WTC11 (cell line): ENCODE measurements around the gene SERPINB8. TPM values are rescaled to one million over a fixed set of nuclear protein-coding genes. Genes with fewer than 3 reads are reported as not detected.

Experiments
- AR ChIP-seq: fragments of 250-450 bp; sonication (Bioruptor Pico); IDR thresholded peaks from 2 replicates; pipeline ENCODE4 v1.9.0; 2021; ENCODE audit warnings: mild to moderate bottlenecking
- CREM ChIP-seq: sonication (generic); formaldehyde crosslinking; IDR thresholded peaks from 2 replicates; pipeline ENCODE4 v1.8.1; 2022; ENCODE audit warnings: mild to moderate bottlenecking, missing genetic modification reagents, moderate library complexity
- FOXP1 ChIP-seq: sonication (generic); formaldehyde crosslinking; IDR thresholded peaks from 2 replicates; pipeline ENCODE4 v1.8.0; 2022; ENCODE audit warnings: missing genetic modification reagents, mild to moderate bottlenecking, moderate library complexity, borderline replicate concordance
- GTF2I ChIP-seq: fragments of 250-450 bp; sonication (Bioruptor Pico); conservative IDR thresholded peaks from 2 replicates; pipeline ENCODE4 v1.4.0; 2021; ENCODE audit warnings: mild to moderate bottlenecking
- IRF2 ChIP-seq: sonication (generic); formaldehyde crosslinking; IDR thresholded peaks from 2 replicates; pipeline ENCODE4 v1.8.0; 2022; ENCODE audit warnings: low read depth, missing genetic modification reagents, borderline replicate concordance
- MXD4 ChIP-seq: fragments of 250-450 bp; sonication (Bioruptor Pico); IDR thresholded peaks from 2 replicates; pipeline ENCODE4 v1.8.0; 2021; ENCODE audit warnings: mild to moderate bottlenecking, moderate library complexity, borderline replicate concordance
- MYBL2 ChIP-seq: sonication (generic); formaldehyde crosslinking; IDR thresholded peaks from 2 replicates; pipeline ENCODE4 v1.8.1; 2023; ENCODE audit warnings: mild to moderate bottlenecking, moderate library complexity, missing genetic modification reagents
- NFATC4 ChIP-seq: fragments of 250-450 bp; sonication (Bioruptor Pico); IDR thresholded peaks from 2 replicates; pipeline ENCODE4 v1.9.0; 2021; ENCODE audit warnings: mild to moderate bottlenecking
- NR2C2 ChIP-seq: sonication (generic); formaldehyde crosslinking; IDR thresholded peaks from 2 replicates; pipeline ENCODE4 v1.8.0; 2022; ENCODE audit warnings: mild to moderate bottlenecking, missing genetic modification reagents
- NR3C1 ChIP-seq: sonication (generic); formaldehyde crosslinking; conservative IDR thresholded peaks from 2 replicates; pipeline ENCODE4 v1.8.1; 2023; ENCODE audit warnings: low read depth, mild to moderate bottlenecking, missing genetic modification reagents
- SMAD4 ChIP-seq: sonication (generic); formaldehyde crosslinking; IDR thresholded peaks from 2 replicates; pipeline ENCODE4 v1.8.0; 2022; ENCODE audit warnings: mild to moderate bottlenecking, missing genetic modification reagents
- SP1 ChIP-seq: sonication (generic); formaldehyde crosslinking; conservative IDR thresholded peaks from 2 replicates; pipeline ENCODE4 v1.8.1; 2022; ENCODE audit warnings: missing genetic modification reagents
- TP53 ChIP-seq: sonication (generic); formaldehyde crosslinking; IDR thresholded peaks from 2 replicates; pipeline ENCODE4 v1.8.1; 2023; ENCODE audit warnings: mild to moderate bottlenecking, missing genetic modification reagents
- USF1 ChIP-seq: sonication (generic); formaldehyde crosslinking; IDR thresholded peaks from 2 replicates; pipeline ENCODE4 v1.8.0; 2022; ENCODE audit warnings: mild to moderate bottlenecking, missing genetic modification reagents
- ZNF219 ChIP-seq: sonication (generic); formaldehyde crosslinking; IDR thresholded peaks from 2 replicates; pipeline ENCODE4 v1.8.0; 2023; ENCODE audit warnings: missing genetic modification reagents, mild to moderate bottlenecking, borderline replicate concordance
- ZNF232 ChIP-seq: sonication (generic); formaldehyde crosslinking; IDR thresholded peaks from 2 replicates; pipeline ENCODE4 v1.8.0; 2022; ENCODE audit warnings: mild to moderate bottlenecking, missing genetic modification reagents
- ZNF263 ChIP-seq: sonication (generic); formaldehyde crosslinking; IDR thresholded peaks from 2 replicates; pipeline ENCODE4 v1.8.1; 2022; ENCODE audit warnings: low read depth, mild to moderate bottlenecking, moderate library complexity, missing genetic modification reagents
- ZNF317 ChIP-seq: sonication (generic); formaldehyde crosslinking; IDR thresholded peaks from 2 replicates; pipeline ENCODE4 v1.8.1; 2023; ENCODE audit warnings: low read depth, mild to moderate bottlenecking, moderate library complexity, missing genetic modification reagents, borderline replicate concordance
- ZNF532 ChIP-seq: fragments of 250-450 bp; sonication (Bioruptor Pico); IDR thresholded peaks from 2 replicates; pipeline ENCODE4 v1.9.0; 2021; ENCODE audit warnings: mild to moderate bottlenecking, borderline replicate concordance
- total RNA-seq: library from RNA; stranded (reverse); gene quantifications from 3 replicates; pipeline ENCODE4 v1.2.3, GENCODE V29; 2021
- TF ChIP-seq, protein P1 (sequence below): sonication (generic); formaldehyde crosslinking; IDR thresholded peaks from 2 replicates; pipeline ENCODE4 v1.8.1; 2023; ENCODE audit warnings: mild to moderate bottlenecking, moderate library complexity, missing genetic modification reagents
- TF ChIP-seq, protein P2 (sequence below): sonication (generic); formaldehyde crosslinking; IDR thresholded peaks from 2 replicates; pipeline ENCODE4 v1.8.0; 2022; ENCODE audit warnings: missing genetic modification reagents
- TF ChIP-seq, protein P3 (sequence below): sonication (generic); formaldehyde crosslinking; IDR thresholded peaks from 2 replicates; pipeline ENCODE4 v1.8.1; 2022; ENCODE audit warnings: missing genetic modification reagents, borderline replicate concordance

The SERPINB8 gene
- total RNA-seq, 1 experiment from 2014 or later: 0.46 TPM

DNA sequence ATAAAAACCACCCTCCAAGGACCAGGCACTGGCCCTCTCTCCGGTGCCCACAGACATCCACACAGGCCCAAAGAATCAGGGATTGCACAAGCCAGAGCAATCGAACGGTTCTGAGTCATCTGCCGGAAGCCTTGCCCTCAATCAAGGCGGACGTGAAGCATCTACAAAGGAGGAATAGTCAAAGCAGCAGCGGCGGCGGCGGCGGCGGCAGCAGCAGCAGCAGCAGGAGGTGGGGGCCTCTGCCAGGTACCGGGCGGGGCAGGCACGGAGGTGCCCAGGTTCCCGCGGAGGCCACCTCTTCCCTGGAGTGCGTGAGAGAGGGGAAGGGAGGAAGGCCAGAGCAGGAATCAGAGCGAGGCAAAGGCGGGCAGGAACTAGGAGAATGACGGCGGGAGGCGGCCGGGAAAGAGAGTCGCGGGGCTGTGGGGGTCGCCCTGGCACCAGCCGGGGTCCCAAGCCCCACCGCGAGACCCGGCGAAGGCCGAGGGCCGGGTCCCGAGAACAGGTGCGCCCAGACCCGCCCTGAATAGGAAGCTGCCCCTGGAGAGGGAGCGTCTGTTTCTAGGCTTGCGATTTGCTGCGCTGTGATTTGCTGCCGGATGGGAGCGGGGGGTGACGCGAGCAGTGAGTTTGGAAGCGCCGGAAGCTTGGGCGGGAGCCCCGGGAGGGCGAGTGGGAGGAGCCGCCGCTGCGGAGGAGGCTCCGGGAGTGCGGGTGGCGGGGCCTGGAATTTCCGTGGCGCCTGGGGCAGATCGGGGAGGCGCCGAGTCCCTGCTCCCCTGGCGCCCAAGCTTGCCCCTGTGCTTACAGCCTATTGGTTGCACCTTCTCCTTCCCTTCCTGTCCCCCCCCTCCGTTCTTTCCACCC is at the start of gene SERPINB8 (continued):
- TF ChIP-seq FOXP1 (CRISPR knock-in tag): peak; percentile 71
- TF ChIP-seq ZNF317: no peak
- TF ChIP-seq, protein P1, sequence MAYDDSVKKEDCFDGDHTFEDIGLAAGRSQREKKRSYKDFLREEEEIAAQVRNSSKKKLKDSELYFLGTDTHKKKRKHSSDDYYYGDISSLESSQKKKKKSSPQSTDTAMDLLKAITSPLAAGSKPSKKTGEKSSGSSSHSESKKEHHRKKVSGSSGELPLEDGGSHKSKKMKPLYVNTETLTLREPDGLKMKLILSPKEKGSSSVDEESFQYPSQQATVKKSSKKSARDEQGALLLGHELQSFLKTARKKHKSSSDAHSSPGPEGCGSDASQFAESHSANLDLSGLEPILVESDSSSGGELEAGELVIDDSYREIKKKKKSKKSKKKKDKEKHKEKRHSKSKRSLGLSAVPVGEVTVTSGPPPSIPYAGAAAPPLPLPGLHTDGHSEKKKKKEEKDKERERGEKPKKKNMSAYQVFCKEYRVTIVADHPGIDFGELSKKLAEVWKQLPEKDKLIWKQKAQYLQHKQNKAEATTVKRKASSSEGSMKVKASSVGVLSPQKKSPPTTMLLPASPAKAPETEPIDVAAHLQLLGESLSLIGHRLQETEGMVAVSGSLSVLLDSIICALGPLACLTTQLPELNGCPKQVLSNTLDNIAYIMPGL (CRISPR knock-in tag): peak; percentile 62; the same call in 1 of the 2 replicates
- TF ChIP-seq AR (CRISPR knock-in tag): no peak
- TF ChIP-seq, protein P2, sequence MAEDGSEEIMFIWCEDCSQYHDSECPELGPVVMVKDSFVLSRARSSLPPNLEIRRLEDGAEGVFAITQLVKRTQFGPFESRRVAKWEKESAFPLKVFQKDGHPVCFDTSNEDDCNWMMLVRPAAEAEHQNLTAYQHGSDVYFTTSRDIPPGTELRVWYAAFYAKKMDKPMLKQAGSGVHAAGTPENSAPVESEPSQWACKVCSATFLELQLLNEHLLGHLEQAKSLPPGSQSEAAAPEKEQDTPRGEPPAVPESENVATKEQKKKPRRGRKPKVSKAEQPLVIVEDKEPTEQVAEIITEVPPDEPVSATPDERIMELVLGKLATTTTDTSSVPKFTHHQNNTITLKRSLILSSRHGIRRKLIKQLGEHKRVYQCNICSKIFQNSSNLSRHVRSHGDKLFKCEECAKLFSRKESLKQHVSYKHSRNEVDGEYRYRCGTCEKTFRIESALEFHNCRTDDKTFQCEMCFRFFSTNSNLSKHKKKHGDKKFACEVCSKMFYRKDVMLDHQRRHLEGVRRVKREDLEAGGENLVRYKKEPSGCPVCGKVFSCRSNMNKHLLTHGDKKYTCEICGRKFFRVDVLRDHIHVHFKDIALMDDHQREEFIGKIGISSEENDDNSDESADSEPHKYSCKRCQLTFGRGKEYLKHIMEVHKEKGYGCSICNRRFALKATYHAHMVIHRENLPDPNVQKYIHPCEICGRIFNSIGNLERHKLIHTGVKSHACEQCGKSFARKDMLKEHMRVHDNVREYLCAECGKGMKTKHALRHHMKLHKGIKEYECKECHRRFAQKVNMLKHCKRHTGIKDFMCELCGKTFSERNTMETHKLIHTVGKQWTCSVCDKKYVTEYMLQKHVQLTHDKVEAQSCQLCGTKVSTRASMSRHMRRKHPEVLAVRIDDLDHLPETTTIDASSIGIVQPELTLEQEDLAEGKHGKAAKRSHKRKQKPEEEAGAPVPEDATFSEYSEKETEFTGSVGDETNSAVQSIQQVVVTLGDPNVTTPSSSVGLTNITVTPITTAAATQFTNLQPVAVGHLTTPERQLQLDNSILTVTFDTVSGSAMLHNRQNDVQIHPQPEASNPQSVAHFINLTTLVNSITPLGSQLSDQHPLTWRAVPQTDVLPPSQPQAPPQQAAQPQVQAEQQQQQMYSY (CRISPR knock-in tag): no peak
- TF ChIP-seq ZNF532 (CRISPR knock-in tag): no peak
- peak; percentile 44; the same call in 1 of the 2 replicates for TF ChIP-seq ZNF232
- TF ChIP-seq ZNF219 (CRISPR knock-in tag): no peak
- no peak for TF ChIP-seq MXD4 (CRISPR knock-in tag)
- no peak for TF ChIP-seq NR3C1 (CRISPR knock-in tag)
- TF ChIP-seq SP1: peak; percentile 85
- TF ChIP-seq ZNF263 (CRISPR knock-in tag): no peak
- no peak for TF ChIP-seq NR2C2 (CRISPR knock-in tag)
- no peak for TF ChIP-seq SMAD4 (CRISPR knock-in tag)
- no peak for TF ChIP-seq USF1 (CRISPR knock-in tag)
- TF ChIP-seq GTF2I: no peak
- peak; percentile 61; the same call in 1 of the 2 replicates for TF ChIP-seq TP53 (CRISPR knock-in tag)
- TF ChIP-seq IRF2 (CRISPR knock-in tag): no peak
- peak; percentile 59; the same call in 1 of the 2 replicates for TF ChIP-seq MYBL2 (CRISPR knock-in tag)
- TF ChIP-seq CREM (CRISPR knock-in tag): peak; percentile 85
- TF ChIP-seq, protein P3, sequence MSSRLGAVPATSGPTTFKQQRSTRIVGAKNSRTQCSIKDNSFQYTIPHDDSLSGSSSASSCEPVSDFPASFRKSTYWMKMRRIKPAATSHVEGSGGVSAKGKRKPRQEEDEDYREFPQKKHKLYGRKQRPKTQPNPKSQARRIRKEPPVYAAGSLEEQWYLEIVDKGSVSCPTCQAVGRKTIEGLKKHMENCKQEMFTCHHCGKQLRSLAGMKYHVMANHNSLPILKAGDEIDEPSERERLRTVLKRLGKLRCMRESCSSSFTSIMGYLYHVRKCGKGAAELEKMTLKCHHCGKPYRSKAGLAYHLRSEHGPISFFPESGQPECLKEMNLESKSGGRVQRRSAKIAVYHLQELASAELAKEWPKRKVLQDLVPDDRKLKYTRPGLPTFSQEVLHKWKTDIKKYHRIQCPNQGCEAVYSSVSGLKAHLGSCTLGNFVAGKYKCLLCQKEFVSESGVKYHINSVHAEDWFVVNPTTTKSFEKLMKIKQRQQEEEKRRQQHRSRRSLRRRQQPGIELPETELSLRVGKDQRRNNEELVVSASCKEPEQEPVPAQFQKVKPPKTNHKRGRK (CRISPR knock-in tag): 0 out of 2 replicates have a peak, but pooled peaks have one; percentile 35
- TF ChIP-seq NFATC4 (CRISPR knock-in tag): peak; percentile 48; the same call in 1 of the 2 replicates
